Neural cell (in vitro differentiated cells): ENCODE measurements around the gene CEBPB.

Source experiments
- EP300 ChIP-seq: fragments of 450-650 bp; conservative IDR thresholded peaks from 2 replicates; pipeline ENCODE4 v1.6.1; 2014; ENCODE audit warnings: antibody characterized with exemption, mild to moderate bottlenecking, moderate library complexity; ENCODE audit not compliant: poor library complexity, severe bottlenecking
- EZH2 ChIP-seq: fragments of 200-600, 300-800 bp; shearing (Covaris generic), sonication (generic); IDR thresholded peaks from 2 replicates; pipeline ENCODE4 v1.6.1; 2014; ENCODE audit warnings: antibody characterized with exemption, low read length, borderline replicate concordance, mild to moderate bottlenecking; ENCODE audit not compliant: insufficient read depth, poor library complexity, severe bottlenecking
- MXI1 ChIP-seq: fragments of 450-650 bp; conservative IDR thresholded peaks from 2 replicates; pipeline ENCODE4 v1.6.1; 2014; ENCODE audit warnings: antibody characterized with exemption, mild to moderate bottlenecking; ENCODE audit not compliant: poor library complexity, severe bottlenecking
- POLR2AphosphoS5 ChIP-seq: IDR thresholded peaks from 2 replicates; pipeline ENCODE4 v1.6.1; 2012
- RAD21 ChIP-seq: fragments of 450-650 bp; conservative IDR thresholded peaks from 2 replicates; pipeline ENCODE4 v1.6.1; 2014; ENCODE audit warnings: antibody characterized with exemption, mild to moderate bottlenecking, moderate library complexity
- SMC3 ChIP-seq: fragments of 450-650 bp; conservative IDR thresholded peaks from 2 replicates; pipeline ENCODE4 v1.6.1; 2014; ENCODE audit warnings: antibody characterized with exemption, mild to moderate bottlenecking, moderate library complexity; ENCODE audit not compliant: poor library complexity
- TAF1 ChIP-seq: IDR thresholded peaks from 2 replicates; pipeline ENCODE4 v1.6.1; 2012; ENCODE audit warnings: low read depth
- TF ChIP-seq, protein P1 (sequence below): fragments of 450-650 bp; IDR thresholded peaks from 2 replicates; pipeline ENCODE4 v1.5.1; 2014; ENCODE audit warnings: antibody characterized with exemption, mild to moderate bottlenecking, moderate library complexity; ENCODE audit not compliant: poor library complexity, severe bottlenecking
- TF ChIP-seq, protein P2 (sequence below): IDR thresholded peaks from 2 replicates; pipeline ENCODE4 v1.6.1; 2012; ENCODE audit warnings: borderline replicate concordance

DNA sequence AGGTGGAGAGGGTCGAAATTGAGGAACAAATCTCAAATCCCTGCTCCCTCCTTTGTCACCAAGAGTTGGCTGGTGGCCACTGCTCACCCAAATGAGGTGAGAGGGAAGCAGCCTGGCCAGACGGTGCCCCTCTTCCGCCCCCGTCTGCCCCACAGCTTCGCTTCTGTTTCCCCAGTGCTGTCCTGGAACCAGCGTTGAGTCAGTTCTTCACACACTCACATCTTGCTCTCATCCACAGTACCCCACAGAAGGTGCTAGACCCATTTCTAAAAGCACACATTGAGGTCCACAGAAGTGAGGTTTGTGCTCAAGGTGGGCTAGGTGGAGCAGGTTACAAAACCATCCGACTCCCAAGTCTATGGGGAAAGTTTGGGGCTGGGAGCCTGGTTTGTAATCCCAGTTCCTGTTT is 3.8 kb downstream of the CEBPB start:
- TF ChIP-seq, protein P1, sequence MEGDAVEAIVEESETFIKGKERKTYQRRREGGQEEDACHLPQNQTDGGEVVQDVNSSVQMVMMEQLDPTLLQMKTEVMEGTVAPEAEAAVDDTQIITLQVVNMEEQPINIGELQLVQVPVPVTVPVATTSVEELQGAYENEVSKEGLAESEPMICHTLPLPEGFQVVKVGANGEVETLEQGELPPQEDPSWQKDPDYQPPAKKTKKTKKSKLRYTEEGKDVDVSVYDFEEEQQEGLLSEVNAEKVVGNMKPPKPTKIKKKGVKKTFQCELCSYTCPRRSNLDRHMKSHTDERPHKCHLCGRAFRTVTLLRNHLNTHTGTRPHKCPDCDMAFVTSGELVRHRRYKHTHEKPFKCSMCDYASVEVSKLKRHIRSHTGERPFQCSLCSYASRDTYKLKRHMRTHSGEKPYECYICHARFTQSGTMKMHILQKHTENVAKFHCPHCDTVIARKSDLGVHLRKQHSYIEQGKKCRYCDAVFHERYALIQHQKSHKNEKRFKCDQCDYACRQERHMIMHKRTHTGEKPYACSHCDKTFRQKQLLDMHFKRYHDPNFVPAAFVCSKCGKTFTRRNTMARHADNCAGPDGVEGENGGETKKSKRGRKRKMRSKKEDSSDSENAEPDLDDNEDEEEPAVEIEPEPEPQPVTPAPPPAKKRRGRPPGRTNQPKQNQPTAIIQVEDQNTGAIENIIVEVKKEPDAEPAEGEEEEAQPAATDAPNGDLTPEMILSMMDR = no peak
- TF ChIP-seq EP300 (no peak), POLR2AphosphoS5 (no peak), TAF1 (no peak), EZH2 (no peak), MXI1 (no peak), RAD21 (no peak), SMC3 (no peak)
- TF ChIP-seq, protein P2, sequence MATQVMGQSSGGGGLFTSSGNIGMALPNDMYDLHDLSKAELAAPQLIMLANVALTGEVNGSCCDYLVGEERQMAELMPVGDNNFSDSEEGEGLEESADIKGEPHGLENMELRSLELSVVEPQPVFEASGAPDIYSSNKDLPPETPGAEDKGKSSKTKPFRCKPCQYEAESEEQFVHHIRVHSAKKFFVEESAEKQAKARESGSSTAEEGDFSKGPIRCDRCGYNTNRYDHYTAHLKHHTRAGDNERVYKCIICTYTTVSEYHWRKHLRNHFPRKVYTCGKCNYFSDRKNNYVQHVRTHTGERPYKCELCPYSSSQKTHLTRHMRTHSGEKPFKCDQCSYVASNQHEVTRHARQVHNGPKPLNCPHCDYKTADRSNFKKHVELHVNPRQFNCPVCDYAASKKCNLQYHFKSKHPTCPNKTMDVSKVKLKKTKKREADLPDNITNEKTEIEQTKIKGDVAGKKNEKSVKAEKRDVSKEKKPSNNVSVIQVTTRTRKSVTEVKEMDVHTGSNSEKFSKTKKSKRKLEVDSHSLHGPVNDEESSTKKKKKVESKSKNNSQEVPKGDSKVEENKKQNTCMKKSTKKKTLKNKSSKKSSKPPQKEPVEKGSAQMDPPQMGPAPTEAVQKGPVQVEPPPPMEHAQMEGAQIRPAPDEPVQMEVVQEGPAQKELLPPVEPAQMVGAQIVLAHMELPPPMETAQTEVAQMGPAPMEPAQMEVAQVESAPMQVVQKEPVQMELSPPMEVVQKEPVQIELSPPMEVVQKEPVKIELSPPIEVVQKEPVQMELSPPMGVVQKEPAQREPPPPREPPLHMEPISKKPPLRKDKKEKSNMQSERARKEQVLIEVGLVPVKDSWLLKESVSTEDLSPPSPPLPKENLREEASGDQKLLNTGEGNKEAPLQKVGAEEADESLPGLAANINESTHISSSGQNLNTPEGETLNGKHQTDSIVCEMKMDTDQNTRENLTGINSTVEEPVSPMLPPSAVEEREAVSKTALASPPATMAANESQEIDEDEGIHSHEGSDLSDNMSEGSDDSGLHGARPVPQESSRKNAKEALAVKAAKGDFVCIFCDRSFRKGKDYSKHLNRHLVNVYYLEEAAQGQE = no peak
